IPS-18a (cell line): ENCODE results near the gene TOP3B.
A peak's percentile ranks its signal among the peaks of the same experiment; 100 is the strongest.

ENCODE experiments used
- H3K27ac ChIP-seq: one replicate; pipeline ENCODE4 v1.5.1; 2013; ENCODE audit warnings: low read length
- H3K27me3 ChIP-seq: one replicate; pipeline ENCODE4 v1.6.1; 2013; ENCODE audit warnings: mild to moderate bottlenecking, low read length; ENCODE audit not compliant: control insufficient read depth, insufficient read depth
- H3K36me3 ChIP-seq: one replicate; pipeline ENCODE4 v1.6.1; 2013; ENCODE audit warnings: low read depth, low read length; ENCODE audit not compliant: control insufficient read depth
- H3K4me1 ChIP-seq: one replicate; pipeline ENCODE4 v1.6.1; 2013; ENCODE audit warnings: low read depth, low read length; ENCODE audit not compliant: control insufficient read depth
- H3K4me3 ChIP-seq: one replicate; pipeline ENCODE4 v1.5.1; 2013; ENCODE audit warnings: low read length
- H3K9ac ChIP-seq: one replicate; pipeline ENCODE4 v1.6.1; 2013; ENCODE audit warnings: mild to moderate bottlenecking, low read length, moderate library complexity
- H3K9me3 ChIP-seq: one replicate; pipeline ENCODE4 v1.6.1; 2013; ENCODE audit warnings: low read depth, low read length; ENCODE audit not compliant: control insufficient read depth

The TOP3B gene

GRCh38 chr22:21952586-21953571 lies 29.7 kb downstream of the TOP3B start, which contains the start of gene PPM1F:
TSS of gene PPM1F (minus strand) at chr22:21952848. CDS start at chr22:21946048, 6,800 bp downstream.
- Histone ChIP-seq H3K9ac (peak within 1 kb of the TSS; percentile 17), H3K9me3 (no peaks in the 10 kb centered on the region), H3K27me3 (peaks cover 19% of the 10 kb centered on the region), H3K4me3 (peak within 1 kb of the TSS; percentile 65), H3K36me3 (no peaks in the 10 kb centered on the region), H3K27ac (no peak within 1 kb of the TSS), H3K4me1 (no peaks in the 10 kb centered on the region)

GRCh38 chr22:21951931-21952465 lies 30.6 kb downstream of the TOP3B start:
- Histone ChIP-seq H3K4me3 (peak overlapping the region; percentile 65), H3K4me1 (peaks cover 5% of the 10 kb centered on the region), H3K9me3 (no peaks in the 10 kb centered on the region), H3K36me3 (no peaks in the 10 kb centered on the region), H3K27ac (no peak overlapping the region), H3K9ac (peak overlapping the region; percentile 17), H3K27me3 (peaks cover 19% of the 10 kb centered on the region)

- no peaks in the 10 kb centered on the region for H3K9me3 ChIP-seq
- peaks cover 19% of the 10 kb centered on the region for H3K27me3 ChIP-seq
- no peak overlapping the region for H3K27ac ChIP-seq
- no peak overlapping the region for H3K9ac ChIP-seq
- H3K36me3 ChIP-seq, result no peaks in the 10 kb centered on the region
- no peak overlapping the region for H3K4me3 ChIP-seq
- H3K4me1 ChIP-seq, result peaks cover 8% of the 10 kb centered on the region
These were observed 31.5 kb downstream of the TOP3B start for GRCh38 chr22:21951062-21951461.

GRCh38 chr22:21949948-21950347 lies 32.6 kb downstream of the TOP3B start:
- H3K9ac ChIP-seq, result no peak overlapping the region
- peaks cover 19% of the 10 kb centered on the region for H3K27me3 ChIP-seq
- H3K36me3 ChIP-seq, result peaks cover 3% of the 10 kb centered on the region
- no peak overlapping the region for H3K4me3 ChIP-seq
- peaks cover 8% of the 10 kb centered on the region for H3K4me1 ChIP-seq
- no peaks in the 10 kb centered on the region for H3K9me3 ChIP-seq
- no peak overlapping the region for H3K27ac ChIP-seq

- peaks cover 19% of the 10 kb centered on the region for H3K27me3 ChIP-seq
- H3K36me3 ChIP-seq, result peaks cover 3% of the 10 kb centered on the region
- H3K9ac ChIP-seq, result no peak overlapping the region
- no peaks in the 10 kb centered on the region for H3K9me3 ChIP-seq
- no peak overlapping the region for H3K4me3 ChIP-seq
- H3K27ac ChIP-seq, result no peak overlapping the region
- H3K4me1 ChIP-seq, result peaks cover 8% of the 10 kb centered on the region
These were observed 33.0 kb downstream of the TOP3B start for GRCh38 chr22:21949569-21949918.

- no peak overlapping the region for H3K27ac ChIP-seq
- peaks cover 19% of the 10 kb centered on the region for H3K27me3 ChIP-seq
- no peak overlapping the region for H3K9ac ChIP-seq
- H3K4me1 ChIP-seq, result peaks cover 8% of the 10 kb centered on the region
- H3K36me3 ChIP-seq, result peaks cover 3% of the 10 kb centered on the region
- H3K9me3 ChIP-seq, result no peaks in the 10 kb centered on the region
- H3K4me3 ChIP-seq, result no peak overlapping the region
These were observed 33.6 kb downstream of the TOP3B start for GRCh38 chr22:21948824-21949568.

- Histone ChIP-seq H3K27ac (no peak overlapping the region), H3K4me3 (no peak overlapping the region), H3K4me1 (peaks cover 8% of the 10 kb centered on the region), H3K9me3 (no peaks in the 10 kb centered on the region), H3K36me3 (peaks cover 3% of the 10 kb centered on the region), H3K9ac (no peak overlapping the region), H3K27me3 (peaks cover 19% of the 10 kb centered on the region)
These were observed 34.2 kb downstream of the TOP3B start for GRCh38 chr22:21948390-21948789.

GRCh38 chr22:21947040-21948014 lies 35.3 kb downstream of the TOP3B start:
- Histone ChIP-seq H3K4me1 (peaks cover 8% of the 10 kb centered on the region), H3K9me3 (no peaks in the 10 kb centered on the region), H3K4me3 (no peak overlapping the region), H3K27ac (no peak overlapping the region), H3K27me3 (peaks cover 14% of the 10 kb centered on the region), H3K36me3 (peaks cover 3% of the 10 kb centered on the region), H3K9ac (no peak overlapping the region)

GRCh38 chr22:21946262-21946925 lies 36.2 kb downstream of the TOP3B start:
- H3K9ac ChIP-seq, result no peak overlapping the region
- H3K4me1 ChIP-seq, result peaks cover 8% of the 10 kb centered on the region
- no peaks in the 10 kb centered on the region for H3K9me3 ChIP-seq
- no peak overlapping the region for H3K4me3 ChIP-seq
- peaks cover 3% of the 10 kb centered on the region for H3K36me3 ChIP-seq
- H3K27ac ChIP-seq, result no peak overlapping the region
- peaks cover 5% of the 10 kb centered on the region for H3K27me3 ChIP-seq

- Histone ChIP-seq H3K4me3 (no peak overlapping the region), H3K27ac (no peak overlapping the region), H3K36me3 (peaks cover 3% of the 10 kb centered on the region), H3K4me1 (peaks cover 8% of the 10 kb centered on the region), H3K9me3 (no peaks in the 10 kb centered on the region), H3K9ac (no peak overlapping the region), H3K27me3 (no peaks in the 10 kb centered on the region)
These were observed 36.9 kb downstream of the TOP3B start for GRCh38 chr22:21945453-21946261.
